Activated T-helper 9 cell treated with anti-CD3 and anti-CD28 coated beads, Interleukin-2, amount 50 U/mL, for 16 hours (primary cell): Measurements from ENCODE around the gene ALKAL2.
A peak's percentile ranks its signal among the peaks of the same experiment; 100 is the strongest.

Source experiments
- DNase-seq: peaks from one replicate; pipeline ENCODE4 v3.0.0-alpha.2; 2020; ENCODE audit warnings: low read depth

The ALKAL2 gene

GRCh38 chr2:270861-271260 lies 17.0 kb downstream of the ALKAL2 start:
- DNase-seq, result no peak

GRCh38 chr2:269356-270030 lies 18.4 kb downstream of the ALKAL2 start:
- no peak for DNase-seq

GRCh38 chr2:268323-268722 lies 19.6 kb downstream of the ALKAL2 start:
- DNase-seq, result no peak

DNA sequence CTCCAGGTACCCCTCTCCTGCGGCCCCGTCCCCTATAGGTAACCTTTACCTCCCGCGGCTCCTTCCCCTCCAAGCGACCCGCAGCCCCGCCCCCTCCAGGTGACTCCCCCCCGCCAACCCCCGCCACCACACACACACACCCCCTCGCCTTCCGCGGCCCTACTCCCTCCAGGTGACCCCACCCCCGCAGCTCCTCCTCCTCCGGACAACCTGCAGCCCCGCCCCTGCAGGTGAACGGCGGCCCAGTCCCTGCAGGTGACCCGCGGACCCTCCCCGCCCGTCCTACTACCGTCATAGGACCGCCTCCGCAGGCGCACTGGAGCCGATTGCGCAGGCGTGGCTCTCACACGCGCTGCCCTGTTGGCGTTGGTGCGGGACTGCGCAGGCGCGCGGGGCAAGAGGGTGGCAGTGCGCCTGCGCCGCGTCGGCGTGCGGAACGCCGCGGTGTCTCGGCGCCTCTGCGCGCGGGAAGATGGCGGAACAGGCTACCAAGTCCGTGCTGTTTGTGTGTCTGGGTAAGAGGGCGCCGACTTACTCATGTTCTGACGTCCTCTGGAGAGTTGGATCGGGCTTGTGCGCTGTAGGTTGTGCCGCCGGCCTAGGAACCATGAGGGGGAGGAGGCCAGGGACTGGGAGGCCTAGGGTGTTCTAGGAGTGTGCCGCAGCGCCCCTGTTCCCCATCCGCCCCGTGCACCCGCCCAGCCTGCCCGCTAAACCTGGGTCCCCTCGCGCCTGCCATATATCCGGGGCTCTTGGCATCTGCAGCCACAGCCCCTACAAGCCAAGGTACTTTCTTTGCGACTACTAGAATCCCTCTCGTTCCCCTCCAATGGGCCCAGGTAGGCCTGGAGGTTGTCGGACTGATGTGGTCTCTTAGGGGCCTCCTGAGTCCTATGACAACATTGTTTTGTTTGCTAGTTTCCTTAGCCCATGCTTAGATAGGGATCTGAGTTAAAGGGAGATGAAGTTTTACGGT lies 23.1 kb downstream of the ALKAL2 start, which contains the start of gene ACP1:
Gene ACP1, plus strand, starts transcription at position 455 of the 976 bp plus-strand sequence. Its CDS starts 18 bp downstream, at position 473.
- peak; percentile 95 for DNase-seq

GRCh38 chr2:263774-264492 lies 24.0 kb downstream of the ALKAL2 start, which contains the start of gene SH3YL1:
Gene SH3YL1, minus strand, starts transcription at chr2:264032. Its CDS starts 48 bp downstream, at chr2:263984.
- DNase-seq, result peak; percentile 45

DNA sequence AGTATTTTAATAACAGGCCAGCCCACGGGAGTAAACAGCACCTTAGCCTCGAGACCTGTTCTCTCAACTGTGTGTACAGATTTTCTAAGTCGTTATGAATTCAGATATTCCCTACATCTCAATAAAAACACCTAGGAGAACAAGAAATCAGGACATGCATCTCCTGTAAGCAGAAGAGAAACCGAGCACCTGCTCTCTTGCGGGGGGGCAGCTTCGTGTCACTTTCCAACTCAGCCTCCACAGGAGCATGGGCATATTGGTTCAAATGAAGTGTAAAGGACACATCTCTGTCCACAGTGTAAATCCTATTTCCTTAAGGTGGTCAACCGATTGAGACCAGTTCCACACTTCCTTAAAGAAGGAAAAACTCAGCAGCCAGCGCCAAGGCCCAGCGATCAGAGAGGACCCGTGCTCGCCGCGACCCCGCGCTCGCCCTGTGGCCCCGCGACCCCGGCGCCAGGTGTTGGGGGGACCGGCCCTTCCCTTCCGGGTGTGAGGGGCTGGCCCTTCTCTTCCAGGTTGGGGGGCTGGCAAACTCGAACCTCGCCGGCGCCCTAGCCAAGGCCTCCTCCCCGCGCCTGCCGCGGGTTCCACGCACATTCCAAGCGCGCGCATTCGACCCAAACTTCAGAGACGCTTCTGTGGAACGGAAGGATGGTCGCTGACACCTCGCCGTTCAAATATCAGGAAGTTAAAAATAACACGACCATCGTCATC lies 24.7 kb downstream of the ALKAL2 start:
- DNase-seq, result no peak

GRCh38 chr2:262117-262516 lies 25.8 kb downstream of the ALKAL2 start:
- DNase-seq, result no peak

DNA sequence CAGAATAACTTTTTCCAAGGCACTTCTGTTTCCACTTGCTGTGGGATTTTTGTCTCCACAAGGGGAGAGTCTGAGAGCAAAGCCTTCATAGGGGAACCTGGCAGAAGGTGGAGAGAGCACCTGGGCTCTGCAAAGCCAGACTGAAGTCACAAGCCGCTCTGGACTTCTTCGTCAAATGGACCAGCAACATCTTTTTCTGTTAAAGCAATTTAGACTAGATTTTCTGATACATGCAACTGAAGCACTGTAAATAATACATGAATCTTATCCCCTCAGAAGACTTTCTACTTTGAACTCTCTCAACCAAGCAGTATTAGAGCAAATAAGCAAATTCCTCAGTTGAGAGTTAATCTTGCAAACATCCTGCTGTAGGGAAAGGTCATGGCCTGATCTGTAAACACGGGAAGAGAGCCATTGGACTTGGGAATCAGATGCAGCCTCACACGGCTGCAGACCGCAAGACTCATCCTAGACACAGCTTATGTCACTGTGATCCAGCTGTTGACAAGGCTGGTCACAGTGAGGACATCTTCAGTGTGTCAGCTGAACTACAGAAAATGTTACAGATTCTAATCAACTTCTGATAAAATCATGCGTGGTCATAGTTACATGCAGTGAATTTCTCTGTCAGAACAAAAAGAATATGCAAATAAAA lies 27.3 kb downstream of the ALKAL2 start:
- DNase-seq, result no peak

- DNase-seq, result no peak
Measured at GRCh38 chr2:259789-260331, 28.0 kb downstream of the ALKAL2 start.

GRCh38 chr2:258933-259332 lies 29.0 kb downstream of the ALKAL2 start:
- DNase-seq, result no peak

GRCh38 chr2:257842-258241 lies 30.0 kb downstream of the ALKAL2 start:
- DNase-seq, result no peak

DNA sequence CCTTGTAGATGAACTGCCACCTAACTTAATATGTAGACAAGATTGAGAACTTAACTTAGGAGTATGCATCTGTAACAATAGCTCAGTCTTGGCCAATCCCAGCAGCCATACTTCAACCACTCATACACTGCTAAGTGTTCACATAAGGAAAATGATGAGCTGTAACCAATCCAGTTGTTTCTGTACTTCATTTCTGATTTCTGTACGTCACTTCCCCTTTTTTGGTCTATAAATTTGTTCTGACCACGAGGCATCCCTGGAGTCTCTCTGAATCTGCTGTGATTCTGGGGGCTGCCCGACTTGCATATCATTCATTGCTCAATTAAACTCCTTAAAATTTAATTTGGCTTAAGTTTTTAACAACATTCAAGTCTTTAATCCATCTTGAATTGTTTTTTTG lies 30.5 kb downstream of the ALKAL2 start:
- DNase-seq, result no peak

- no peak for DNase-seq
Measured at GRCh38 chr2:256094-256493, 31.8 kb downstream of the ALKAL2 start.

DNA sequence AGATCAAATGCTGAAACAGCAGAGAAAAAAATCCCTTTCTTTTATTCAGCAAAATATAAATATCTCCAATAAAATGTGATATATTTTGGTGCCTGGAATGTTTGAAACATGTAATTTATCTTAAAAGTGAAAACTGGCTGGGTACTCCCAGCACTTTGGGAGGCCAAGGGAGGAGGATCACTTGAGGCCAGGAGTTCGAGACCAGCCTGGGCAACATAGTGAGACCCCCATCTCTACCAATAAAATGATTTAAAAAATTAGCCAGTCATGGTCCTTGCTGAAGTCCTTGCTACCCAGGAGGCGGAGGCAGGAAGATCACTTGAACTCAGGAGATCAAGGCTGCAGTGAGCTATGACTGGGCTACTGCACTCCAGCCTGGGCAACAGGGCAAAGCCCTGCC lies 32.7 kb downstream of the ALKAL2 start:
- DNase-seq, result no peak

DNA sequence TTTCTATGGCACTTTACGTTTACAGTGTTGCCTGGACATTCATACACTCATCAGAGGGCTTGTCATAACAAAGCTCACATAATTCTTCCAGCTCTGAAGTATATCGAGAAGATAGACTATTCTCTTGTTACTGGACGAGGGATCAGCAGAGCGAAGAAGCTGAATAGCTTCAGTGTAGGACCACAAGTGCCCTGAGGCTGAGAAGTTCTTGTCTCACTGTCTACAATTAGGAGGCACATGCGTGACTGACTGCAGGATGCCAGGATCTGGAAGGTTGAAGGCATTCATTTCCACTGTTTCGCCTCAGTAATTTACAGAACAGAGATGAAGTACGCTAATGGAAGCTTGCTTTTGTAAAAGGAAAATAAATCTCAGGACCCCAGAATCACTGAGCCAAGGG lies 33.6 kb downstream of the ALKAL2 start:
- DNase-seq, result no peak

GRCh38 chr2:253202-253638 lies 34.7 kb downstream of the ALKAL2 start:
- no peak for DNase-seq

DNA sequence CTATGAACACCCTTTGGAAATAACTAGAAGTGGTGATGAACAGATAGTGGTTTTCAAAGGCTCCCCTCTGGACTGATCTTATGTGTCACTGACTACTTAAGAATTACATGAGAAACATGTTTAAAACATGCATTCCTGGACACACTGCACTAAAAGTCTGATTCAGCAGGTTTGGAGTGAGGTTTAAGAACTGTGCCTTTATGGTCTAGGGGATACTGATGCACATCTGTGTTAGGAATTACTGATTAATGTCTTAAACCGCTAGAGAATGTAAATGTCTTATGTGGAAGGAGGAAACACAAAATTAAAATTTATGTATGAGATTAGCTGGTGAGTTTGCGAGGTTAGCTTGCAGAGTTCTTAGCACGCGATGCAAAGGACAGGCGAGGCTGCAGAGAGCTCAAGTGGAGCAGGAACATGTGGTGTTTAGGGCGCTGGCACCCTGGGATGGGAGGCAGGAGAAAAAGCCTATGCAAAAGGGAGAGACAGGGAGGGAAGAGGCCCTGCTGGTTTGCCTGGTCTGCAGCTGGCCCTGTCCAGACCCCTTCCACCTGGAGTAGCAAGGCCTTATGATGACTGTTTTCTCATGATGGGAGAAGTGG lies 35.8 kb downstream of the ALKAL2 start:
- no peak for DNase-seq

GRCh38 chr2:249538-250042 lies 38.3 kb downstream of the ALKAL2 start:
- DNase-seq, result no peak

DNA sequence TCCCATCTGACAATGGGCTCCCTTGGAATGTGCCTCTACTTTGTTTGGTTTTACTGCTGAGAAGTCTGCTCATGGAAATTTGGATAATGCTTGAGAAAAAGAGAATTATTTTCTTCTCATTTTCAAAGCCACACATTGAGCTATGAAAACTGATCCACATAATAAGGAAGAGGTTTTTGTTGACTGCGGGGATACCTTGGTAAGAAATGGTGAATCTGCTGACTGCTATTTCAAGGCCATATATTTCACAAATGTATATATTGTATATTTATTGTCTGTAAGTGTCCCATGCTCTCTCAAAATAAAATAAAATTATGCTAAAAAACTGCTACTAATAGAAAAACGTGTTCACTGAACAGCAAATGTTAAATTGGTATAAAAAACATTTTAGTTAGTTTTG lies 39.2 kb downstream of the ALKAL2 start:
- no peak for DNase-seq

DNA sequence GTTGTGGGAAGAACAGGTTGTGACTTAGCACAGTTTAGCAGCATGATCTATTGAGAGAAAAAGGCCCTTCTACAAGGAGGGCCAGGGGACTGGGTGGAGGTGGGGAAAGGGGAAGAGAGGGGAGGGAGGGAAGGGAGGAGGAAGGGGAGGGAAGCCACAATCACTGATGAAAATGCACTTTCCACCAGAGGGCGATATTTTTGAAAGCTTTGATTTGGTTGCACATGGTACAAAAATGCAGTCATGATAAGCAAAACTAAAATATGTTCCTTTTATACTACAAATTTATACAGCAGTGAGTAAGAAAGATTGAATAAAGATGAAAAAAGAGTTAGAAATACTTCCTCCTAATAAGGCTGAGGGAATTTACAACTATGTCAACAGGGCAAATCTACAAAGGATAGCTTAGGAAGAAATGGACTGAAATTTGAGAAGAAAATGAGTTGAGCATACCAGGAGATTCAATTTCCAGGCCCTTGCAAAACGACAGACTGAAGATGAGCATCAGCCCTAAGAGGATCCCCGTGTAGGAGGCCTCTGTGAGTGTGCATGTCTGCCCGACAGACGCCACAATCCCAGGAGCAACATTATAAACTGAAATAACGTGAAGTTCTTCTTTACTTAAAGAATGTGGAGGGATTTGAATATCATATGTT lies 41.3 kb downstream of the ALKAL2 start:
- no peak for DNase-seq
